Thoracic aorta (tissue), 2 donors: ENCODE data around the gene KPNA4. TPM values are rescaled to one million over a fixed set of nuclear protein-coding genes. Genes with fewer than 3 reads are reported as not detected.

Source experiments
- ATAC-seq: fragments of 150-250 bp; one replicate; pipeline ENCODE4 v1.8.0; 2017; ENCODE audit warnings: low read depth; ENCODE audit not compliant: insufficient number of reproducible peaks, low FRiP score
- DNase-seq: peaks from one replicate; pipeline ENCODE4 v3.0.0-alpha.2; 2020; ENCODE audit warnings: low spot score
- H3K27ac ChIP-seq, 2 donors: fragments of 200-600 bp; sonication (generic); 1 replicate in 1 of 2; 2 replicates in 1 of 2; pipeline ENCODE4 v1.5.1; 2016; ENCODE audit warnings: mild to moderate bottlenecking in 2 of 2, moderate library complexity in 2 of 2
- H3K27me3 ChIP-seq: fragments of 200-600 bp; sonication (generic); replicated peaks from 2 replicates; pipeline ENCODE4 v1.6.0; 2016; ENCODE audit warnings: mild to moderate bottlenecking; ENCODE audit not compliant: insufficient read depth
- H3K36me3 ChIP-seq: fragments of 200-600 bp; sonication (generic); one replicate; pipeline ENCODE4 v1.5.1; 2016
- H3K4me1 ChIP-seq, 2 donors: fragments of 200-600 bp; sonication (generic); 1 replicate in 1 of 2; 2 replicates in 1 of 2; pipeline versions ENCODE4 v1.5.1 to v1.6.0; 2016; ENCODE audit warnings: low read depth in 2 of 2, mild to moderate bottlenecking in 1 of 2; ENCODE audit not compliant: control insufficient read depth in 1 of 2
- H3K4me3 ChIP-seq: fragments of 200-600 bp; sonication (generic); 2 replicates; pipeline ENCODE4 v1.5.1; 2016; ENCODE audit warnings: mild to moderate bottlenecking
- H3K9me3 ChIP-seq: fragments of 200-600 bp; sonication (generic); 2 replicates; pipeline ENCODE4 v1.5.1; 2016
- CTCF ChIP-seq: fragments of 200-600 bp; sonication (generic); IDR thresholded peaks from one replicate; pipeline ENCODE4 v1.5.1; 2019; ENCODE audit warnings: antibody characterized with exemption
- total RNA-seq, 2 donors: library from RNA; depleted of rRNA; stranded (reverse); fragments of >200 nt; gene quantifications; one replicate each; pipeline versions ENCODE4 v1.1.0 to v1.2.3, GENCODE V29; 2016

KPNA4 gene
- total RNA-seq, 2 donors from 2014 or later, result 24.2 to 58.1 TPM

GRCh38 chr3:160598865-160599264 is 33.5 kb upstream of the KPNA4 start:
- no peaks in the 10 kb centered on the region for H3K36me3 ChIP-seq
- ATAC-seq (no peak), DNase-seq (no peak)
- no peaks in the 10 kb centered on the region for H3K4me1 ChIP-seq
- no peak overlapping the region for H3K27ac ChIP-seq
- H3K9me3 ChIP-seq, result no peaks in the 10 kb centered on the region
- no peak for TF ChIP-seq CTCF
- H3K27me3 ChIP-seq, result no peaks in the 10 kb centered on the region
- H3K4me3 ChIP-seq, result no peak overlapping the region

- Histone ChIP-seq H3K4me3 (no peak overlapping the region), H3K4me1 (no peaks in the 10 kb centered on the region), H3K27ac (no peak overlapping the region), H3K27me3 (no peaks in the 10 kb centered on the region), H3K9me3 (no peaks in the 10 kb centered on the region), H3K36me3 (no peaks in the 10 kb centered on the region)
- DNase-seq, result no peak
- TF ChIP-seq CTCF, result no peak
- no peak for ATAC-seq
These were observed 22.7 kb upstream of the KPNA4 start for GRCh38 chr3:160588023-160588422.

GRCh38 chr3:160587105-160587504 is 21.7 kb upstream of the KPNA4 start:
- DNase-seq, result no peak
- no peaks in the 10 kb centered on the region for H3K9me3 ChIP-seq
- no peaks in the 10 kb centered on the region for H3K4me1 ChIP-seq
- no peaks in the 10 kb centered on the region for H3K27me3 ChIP-seq
- no peaks in the 10 kb centered on the region for H3K36me3 ChIP-seq
- ATAC-seq, result no peak
- H3K4me3 ChIP-seq, result no peak overlapping the region
- no peak for TF ChIP-seq CTCF
- no peak overlapping the region for H3K27ac ChIP-seq

GRCh38 chr3:160586679-160587078 is 21.3 kb upstream of the KPNA4 start:
- Histone ChIP-seq H3K36me3 (no peaks in the 10 kb centered on the region), H3K27me3 (no peaks in the 10 kb centered on the region), H3K9me3 (peaks cover 2% of the 10 kb centered on the region), H3K4me1 (no peaks in the 10 kb centered on the region), H3K27ac (no peak overlapping the region), H3K4me3 (no peak overlapping the region)
- no peak for TF ChIP-seq CTCF
- ATAC-seq (no peak), DNase-seq (no peak)

- H3K9me3 ChIP-seq, result peaks cover 11% of the 10 kb centered on the region
- no peak overlapping the region for H3K4me3 ChIP-seq
- no peaks in the 10 kb centered on the region for H3K27me3 ChIP-seq
- H3K36me3 ChIP-seq, result no peaks in the 10 kb centered on the region
- DNase-seq (no peak), ATAC-seq (no peak)
- no peak for TF ChIP-seq CTCF
- no peaks in the 10 kb centered on the region for H3K4me1 ChIP-seq
- no peak overlapping the region for H3K27ac ChIP-seq
These were observed 18.1 kb upstream of the KPNA4 start for GRCh38 chr3:160583451-160583850.
